TTC549 (cell line): ENCODE measurements around the gene PCNX3.
"Not testable (repeated sequence)": the region's sequence is repeated elsewhere in the genome, so short reads cannot be mapped to it uniquely, and the experiment has no call there.

Experiments used
- FAIRE-seq: peaks from 2 replicates; lab custom pipeline; 2012; peaks lifted over from hg19 to GRCh38; lab: Jason Lieb, UNC

PCNX3 gene

GRCh38 chr11:65620666-65621065 lies 5.1 kb downstream of the PCNX3 start:
- no peak for FAIRE-seq

GRCh38 chr11:65621460-65621859 lies 5.9 kb downstream of the PCNX3 start:
- no peak for FAIRE-seq

GRCh38 chr11:65622011-65622410 lies 6.4 kb downstream of the PCNX3 start:
- FAIRE-seq: no peak

- no peak for FAIRE-seq
These were observed 7.6 kb downstream of the PCNX3 start for GRCh38 chr11:65623177-65623576.

- FAIRE-seq: no peak
These were observed 8.5 kb downstream of the PCNX3 start for GRCh38 chr11:65623852-65624616.

GRCh38 chr11:65624931-65625627 lies 9.5 kb downstream of the PCNX3 start:
- FAIRE-seq: no peak

- no peak for FAIRE-seq
These were observed 10.2 kb downstream of the PCNX3 start for GRCh38 chr11:65625628-65626342.

GRCh38 chr11:65627202-65627601 lies 11.6 kb downstream of the PCNX3 start:
- no peak for FAIRE-seq

GRCh38 chr11:65629579-65629978 lies 14.0 kb downstream of the PCNX3 start:
- no peak for FAIRE-seq

GRCh38 chr11:65630215-65630614 lies 14.6 kb downstream of the PCNX3 start:
- no peak for FAIRE-seq

GRCh38 chr11:65633390-65634108 lies 18.0 kb downstream of the PCNX3 start:
- no peak for FAIRE-seq

- FAIRE-seq: no peak
These were observed 18.5 kb downstream of the PCNX3 start for GRCh38 chr11:65634109-65634436.

- no peak for FAIRE-seq
These were observed 18.9 kb downstream of the PCNX3 start for GRCh38 chr11:65634440-65634839.

GRCh38 chr11:65634905-65635731 lies 19.5 kb downstream of the PCNX3 start:
- no peak for FAIRE-seq

- FAIRE-seq: no peak
These were observed 20.8 kb downstream of the PCNX3 start for GRCh38 chr11:65636108-65637031.

GRCh38 chr11:65637032-65637557 lies 21.5 kb downstream of the PCNX3 start:
- no peak for FAIRE-seq

- no peak for FAIRE-seq
These were observed 22.3 kb downstream of the PCNX3 start, which contains the start of gene SIPA1 for GRCh38 chr11:65637794-65638419. Gene SIPA1, plus strand, starts transcription at chr11:65638101. Its CDS starts 2,821 bp downstream, at chr11:65640922.

GRCh38 chr11:65639228-65639597 lies 23.6 kb downstream of the PCNX3 start:
- not testable (repeated sequence) for FAIRE-seq

- no peak for FAIRE-seq
These were observed 24.3 kb downstream of the PCNX3 start for GRCh38 chr11:65639623-65640482.
